HEK293 (cell line): ENCODE results near the gene RFX2.

ENCODE experiments used
- BCL11B ChIP-seq: fragments of 450-650 bp; formaldehyde crosslinking; IDR thresholded peaks from 2 replicates; pipeline ENCODE4 v1.5.1; 2016; ENCODE audit warnings: low read depth, missing biosample characterization, missing genetic modification characterization
- CTCF ChIP-seq: fragments of 450-650 bp; formaldehyde crosslinking; IDR thresholded peaks from 2 replicates; pipeline ENCODE4 v1.5.1; 2016; ENCODE audit warnings: missing biosample characterization, missing genetic modification characterization
- FEZF1 ChIP-seq: fragments of 450-650 bp; formaldehyde crosslinking; IDR thresholded peaks from 2 replicates; pipeline ENCODE4 v1.5.1; 2016; ENCODE audit warnings: missing biosample characterization, missing genetic modification characterization
- GFI1B ChIP-seq: fragments of 450-650 bp; formaldehyde crosslinking; IDR thresholded peaks from 2 replicates; pipeline ENCODE4 v1.5.1; 2016; ENCODE audit warnings: missing biosample characterization, missing genetic modification characterization
- GLI4 ChIP-seq: fragments of 450-650 bp; formaldehyde crosslinking; IDR thresholded peaks from 2 replicates; pipeline ENCODE4 v1.5.1; 2016; ENCODE audit warnings: missing biosample characterization, missing genetic modification characterization
- KLF17 ChIP-seq: fragments of 450-650 bp; formaldehyde crosslinking; IDR thresholded peaks from 2 replicates; pipeline ENCODE4 v1.5.1; 2016; ENCODE audit warnings: missing biosample characterization, missing genetic modification characterization
- KLF8 ChIP-seq: fragments of 450-650 bp; formaldehyde crosslinking; IDR thresholded peaks from 2 replicates; pipeline ENCODE4 v1.5.1; 2016; ENCODE audit warnings: missing biosample characterization, missing genetic modification characterization
- MEIS1 ChIP-seq: sonication (generic); formaldehyde crosslinking; IDR thresholded peaks from 2 replicates; pipeline ENCODE4 v1.8.1; 2022; ENCODE audit warnings: missing genetic modification reagents, mild to moderate bottlenecking, borderline replicate concordance
- SP7 ChIP-seq: fragments of 450-650 bp; formaldehyde crosslinking; IDR thresholded peaks from 2 replicates; pipeline ENCODE4 v1.5.1; 2016; ENCODE audit warnings: missing biosample characterization, missing genetic modification characterization
- ZBTB7A ChIP-seq: fragments of 450-650 bp; formaldehyde crosslinking; IDR thresholded peaks from 2 replicates; pipeline ENCODE4 v1.5.1; 2016; ENCODE audit warnings: low read depth, missing biosample characterization, missing genetic modification characterization
- ZFP69B ChIP-seq: fragments of 450-650 bp; formaldehyde crosslinking; IDR thresholded peaks from 2 replicates; pipeline ENCODE4 v1.5.1; 2016; ENCODE audit warnings: missing biosample characterization, missing genetic modification characterization
- ZNF121 ChIP-seq: fragments of 450-650 bp; formaldehyde crosslinking; IDR thresholded peaks from 2 replicates; pipeline ENCODE4 v1.5.1; 2016; ENCODE audit warnings: missing biosample characterization, missing genetic modification characterization
- ZNF248 ChIP-seq: fragments of 450-650 bp; formaldehyde crosslinking; IDR thresholded peaks from 2 replicates; pipeline ENCODE4 v1.5.1; 2017; ENCODE audit warnings: missing biosample characterization, missing genetic modification characterization
- ZNF280D ChIP-seq: fragments of 450-650 bp; formaldehyde crosslinking; IDR thresholded peaks from 2 replicates; pipeline ENCODE4 v1.5.1; 2016; ENCODE audit warnings: missing biosample characterization, missing genetic modification characterization
- ZNF324 ChIP-seq: fragments of 450-650 bp; formaldehyde crosslinking; IDR thresholded peaks from 2 replicates; pipeline ENCODE4 v1.5.1; 2016; ENCODE audit warnings: missing biosample characterization, missing genetic modification characterization
- ZNF341 ChIP-seq: fragments of 450-650 bp; formaldehyde crosslinking; IDR thresholded peaks from 2 replicates; pipeline ENCODE4; 2016; ENCODE audit warnings: low read depth, missing biosample characterization, missing genetic modification characterization
- ZNF391 ChIP-seq: fragments of 450-650 bp; formaldehyde crosslinking; IDR thresholded peaks from 2 replicates; pipeline ENCODE4 v1.5.1; 2016; ENCODE audit warnings: low read depth, missing biosample characterization, missing genetic modification characterization, borderline replicate concordance
- ZNF423 ChIP-seq: fragments of 450-650 bp; formaldehyde crosslinking; IDR thresholded peaks from 2 replicates; pipeline ENCODE4 v1.5.1; 2016; ENCODE audit warnings: missing biosample characterization, missing genetic modification characterization
- ZNF561 ChIP-seq: fragments of 450-650 bp; IDR thresholded peaks from 2 replicates; pipeline ENCODE4 v1.5.1; 2018; ENCODE audit warnings: missing biosample characterization, missing genetic modification characterization, borderline replicate concordance
- ZNF610 ChIP-seq: fragments of 450-650 bp; formaldehyde crosslinking; IDR thresholded peaks from 2 replicates; pipeline ENCODE4 v1.5.1; 2016; ENCODE audit warnings: missing biosample characterization, missing genetic modification characterization, borderline replicate concordance
- ZNF677 ChIP-seq: fragments of 450-650 bp; IDR thresholded peaks from 2 replicates; pipeline ENCODE4 v1.5.0; 2018; ENCODE audit warnings: missing biosample characterization, mild to moderate bottlenecking, missing genetic modification characterization, moderate library complexity
- ZSCAN23 ChIP-seq: fragments of 450-650 bp; formaldehyde crosslinking; IDR thresholded peaks from 2 replicates; pipeline ENCODE4 v1.5.1; 2016; ENCODE audit warnings: missing biosample characterization, missing genetic modification characterization
- ZSCAN4 ChIP-seq: fragments of 450-650 bp; formaldehyde crosslinking; IDR thresholded peaks from 2 replicates; pipeline ENCODE4 v1.5.1; 2017; ENCODE audit warnings: missing biosample characterization, missing genetic modification characterization
- ZXDB ChIP-seq: fragments of 450-650 bp; formaldehyde crosslinking; IDR thresholded peaks from 2 replicates; pipeline ENCODE4 v1.5.1; 2016; ENCODE audit warnings: missing biosample characterization, missing genetic modification characterization
- TF ChIP-seq, protein P1 (sequence below): fragments of 450-650 bp; formaldehyde crosslinking; conservative IDR thresholded peaks from 2 replicates; pipeline ENCODE4 v1.5.1; 2016; ENCODE audit warnings: low read depth, missing biosample characterization, missing genetic modification characterization
- TF ChIP-seq, protein P2 (sequence below): fragments of 450-650 bp; formaldehyde crosslinking; IDR thresholded peaks from 2 replicates; pipeline ENCODE4 v1.5.1; 2016; ENCODE audit warnings: missing biosample characterization, missing genetic modification characterization

The RFX2 gene

DNA sequence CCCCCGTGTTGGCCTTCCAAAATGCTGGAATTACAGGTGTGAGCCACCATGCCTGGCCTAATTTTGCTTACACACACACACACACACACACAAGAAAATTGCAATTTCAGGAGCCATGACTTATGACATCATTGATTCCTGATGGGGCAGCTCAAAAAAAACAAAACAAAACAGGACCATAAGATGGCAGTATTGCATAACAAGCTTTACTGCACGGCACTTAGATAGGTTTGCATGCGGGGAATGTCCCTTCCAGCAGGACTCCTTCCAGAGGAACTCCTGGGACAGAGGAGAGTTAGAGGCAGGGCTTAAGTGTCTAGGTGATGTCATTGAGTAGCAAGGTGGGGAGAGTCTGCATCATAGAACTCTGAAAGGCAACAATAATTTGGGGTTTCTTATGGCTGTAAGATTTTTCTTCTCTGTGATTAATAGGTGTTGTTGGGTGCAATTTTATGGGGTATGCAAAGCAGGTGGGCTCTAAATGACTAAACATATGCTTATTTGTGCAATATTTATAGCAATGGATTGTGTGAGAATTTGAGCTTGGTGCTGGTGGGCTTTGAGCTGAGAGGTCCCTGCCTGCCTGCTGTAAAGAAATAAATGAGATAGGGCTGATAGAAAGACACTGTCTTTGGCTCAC, 16.2 kb upstream of the RFX2 start (continued):
- TF ChIP-seq ZNF391 (tag by site-specific recombination) = 0 out of 2 replicates have a peak, but pooled peaks have one; percentile 64
- 0 out of 2 replicates have a peak, but pooled peaks have one; percentile 24 for TF ChIP-seq ZNF561
- no peak for TF ChIP-seq ZNF341
- TF ChIP-seq, protein P1, sequence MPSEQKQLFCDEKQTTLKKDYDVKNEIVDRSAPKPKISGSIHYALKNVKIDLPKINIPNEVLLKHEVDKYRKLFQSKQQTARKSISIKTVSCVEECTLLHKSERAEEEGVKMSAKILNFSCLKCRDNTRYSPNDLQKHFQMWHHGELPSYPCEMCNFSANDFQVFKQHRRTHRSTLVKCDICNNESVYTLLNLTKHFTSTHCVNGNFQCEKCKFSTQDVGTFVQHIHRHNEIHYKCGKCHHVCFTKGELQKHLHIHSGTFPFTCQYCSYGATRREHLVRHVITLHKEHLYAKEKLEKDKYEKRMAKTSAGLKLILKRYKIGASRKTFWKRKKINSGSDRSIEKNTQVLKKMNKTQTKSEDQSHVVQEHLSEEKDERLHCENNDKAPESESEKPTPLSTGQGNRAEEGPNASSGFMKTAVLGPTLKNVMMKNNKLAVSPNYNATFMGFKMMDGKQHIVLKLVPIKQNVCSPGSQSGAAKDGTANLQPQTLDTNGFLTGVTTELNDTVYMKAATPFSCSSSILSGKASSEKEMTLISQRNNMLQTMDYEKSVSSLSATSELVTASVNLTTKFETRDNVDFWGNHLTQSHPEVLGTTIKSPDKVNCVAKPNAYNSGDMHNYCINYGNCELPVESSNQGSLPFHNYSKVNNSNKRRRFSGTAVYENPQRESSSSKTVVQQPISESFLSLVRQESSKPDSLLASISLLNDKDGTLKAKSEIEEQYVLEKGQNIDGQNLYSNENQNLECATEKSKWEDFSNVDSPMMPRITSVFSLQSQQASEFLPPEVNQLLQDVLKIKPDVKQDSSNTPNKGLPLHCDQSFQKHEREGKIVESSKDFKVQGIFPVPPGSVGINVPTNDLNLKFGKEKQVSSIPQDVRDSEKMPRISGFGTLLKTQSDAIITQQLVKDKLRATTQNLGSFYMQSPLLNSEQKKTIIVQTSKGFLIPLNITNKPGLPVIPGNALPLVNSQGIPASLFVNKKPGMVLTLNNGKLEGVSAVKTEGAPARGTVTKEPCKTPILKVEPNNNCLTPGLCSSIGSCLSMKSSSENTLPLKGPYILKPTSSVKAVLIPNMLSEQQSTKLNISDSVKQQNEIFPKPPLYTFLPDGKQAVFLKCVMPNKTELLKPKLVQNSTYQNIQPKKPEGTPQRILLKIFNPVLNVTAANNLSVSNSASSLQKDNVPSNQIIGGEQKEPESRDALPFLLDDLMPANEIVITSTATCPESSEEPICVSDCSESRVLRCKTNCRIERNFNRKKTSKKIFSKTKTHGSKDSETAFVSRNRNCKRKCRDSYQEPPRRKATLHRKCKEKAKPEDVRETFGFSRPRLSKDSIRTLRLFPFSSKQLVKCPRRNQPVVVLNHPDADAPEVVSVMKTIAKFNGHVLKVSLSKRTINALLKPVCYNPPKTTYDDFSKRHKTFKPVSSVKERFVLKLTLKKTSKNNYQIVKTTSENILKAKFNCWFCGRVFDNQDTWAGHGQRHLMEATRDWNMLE (tag by site-specific recombination) = peak; percentile 46; the same call in 1 of the 2 replicates
- peak; percentile 86 for TF ChIP-seq ZSCAN4 (tag by site-specific recombination)
- no peak for TF ChIP-seq MEIS1 (CRISPR knock-in tag)
- TF ChIP-seq BCL11B (tag by site-specific recombination) = no peak
- 0 out of 2 replicates have a peak, but pooled peaks have one; percentile 35 for TF ChIP-seq ZSCAN23 (tag by site-specific recombination)
- TF ChIP-seq ZXDB (tag by site-specific recombination) = 0 out of 2 replicates have a peak, but pooled peaks have one; percentile 41
- TF ChIP-seq ZNF280D = peak; percentile 91
- TF ChIP-seq ZNF423 (tag by site-specific recombination) = no peak
- no peak for TF ChIP-seq GLI4 (tag by site-specific recombination)
- 0 out of 2 replicates have a peak, but pooled peaks have one; percentile 12 for TF ChIP-seq GFI1B (tag by site-specific recombination)
- TF ChIP-seq ZBTB7A (tag by site-specific recombination) = no peak
- TF ChIP-seq ZNF324 (tag by site-specific recombination) = peak; percentile 50; the same call in 1 of the 2 replicates
- no peak for TF ChIP-seq ZNF677 (tag by site-specific recombination)
- peak; percentile 62; the same call in 1 of the 2 replicates for TF ChIP-seq ZFP69B
- peak; percentile 82; the same call in 1 of the 2 replicates for TF ChIP-seq CTCF (tag by site-specific recombination)
- TF ChIP-seq ZNF610 (tag by site-specific recombination) = peak; percentile 38; the same call in 1 of the 2 replicates
- TF ChIP-seq ZNF121 (tag by site-specific recombination) = no peak
- TF ChIP-seq KLF17 = peak; percentile 67
- peak; percentile 56; the same call in 1 of the 2 replicates for TF ChIP-seq KLF8
- TF ChIP-seq FEZF1 (tag by site-specific recombination) = no peak
- no peak for TF ChIP-seq ZNF248 (tag by site-specific recombination)
- peak; percentile 66 for TF ChIP-seq SP7
- TF ChIP-seq, protein P2, sequence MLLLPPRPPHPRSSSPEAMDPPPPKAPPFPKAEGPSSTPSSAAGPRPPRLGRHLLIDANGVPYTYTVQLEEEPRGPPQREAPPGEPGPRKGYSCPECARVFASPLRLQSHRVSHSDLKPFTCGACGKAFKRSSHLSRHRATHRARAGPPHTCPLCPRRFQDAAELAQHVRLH (tag by site-specific recombination) = no peak
